GM12865 (cell line): ENCODE measurements around the gene SETD3.

Experiments
- DNase-seq: peaks from one replicate; pipeline ENCODE4 v3.0.0; 2010; ENCODE audit warnings: low read depth
- H3K4me3 ChIP-seq: 2 replicates; pipeline ENCODE4 v1.5.1; 2011; ENCODE audit warnings: mild to moderate bottlenecking, low read depth, low read length, control low read depth
- TF ChIP-seq, protein P1 (sequence below): IDR thresholded peaks from 2 replicates; pipeline ENCODE4 v1.5.1; 2011; ENCODE audit warnings: low read length, control low read depth, low read depth, inconsistent platforms; ENCODE audit not compliant: insufficient read depth; ENCODE audit errors: missing control alignments

SETD3 gene

GRCh38 chr14:99408286-99408970, 72.2 kb downstream of the SETD3 start:
- DNase-seq = no peak
- H3K4me3 ChIP-seq = no peak overlapping the region
- TF ChIP-seq, protein P1, sequence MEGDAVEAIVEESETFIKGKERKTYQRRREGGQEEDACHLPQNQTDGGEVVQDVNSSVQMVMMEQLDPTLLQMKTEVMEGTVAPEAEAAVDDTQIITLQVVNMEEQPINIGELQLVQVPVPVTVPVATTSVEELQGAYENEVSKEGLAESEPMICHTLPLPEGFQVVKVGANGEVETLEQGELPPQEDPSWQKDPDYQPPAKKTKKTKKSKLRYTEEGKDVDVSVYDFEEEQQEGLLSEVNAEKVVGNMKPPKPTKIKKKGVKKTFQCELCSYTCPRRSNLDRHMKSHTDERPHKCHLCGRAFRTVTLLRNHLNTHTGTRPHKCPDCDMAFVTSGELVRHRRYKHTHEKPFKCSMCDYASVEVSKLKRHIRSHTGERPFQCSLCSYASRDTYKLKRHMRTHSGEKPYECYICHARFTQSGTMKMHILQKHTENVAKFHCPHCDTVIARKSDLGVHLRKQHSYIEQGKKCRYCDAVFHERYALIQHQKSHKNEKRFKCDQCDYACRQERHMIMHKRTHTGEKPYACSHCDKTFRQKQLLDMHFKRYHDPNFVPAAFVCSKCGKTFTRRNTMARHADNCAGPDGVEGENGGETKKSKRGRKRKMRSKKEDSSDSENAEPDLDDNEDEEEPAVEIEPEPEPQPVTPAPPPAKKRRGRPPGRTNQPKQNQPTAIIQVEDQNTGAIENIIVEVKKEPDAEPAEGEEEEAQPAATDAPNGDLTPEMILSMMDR = no peak

DNA sequence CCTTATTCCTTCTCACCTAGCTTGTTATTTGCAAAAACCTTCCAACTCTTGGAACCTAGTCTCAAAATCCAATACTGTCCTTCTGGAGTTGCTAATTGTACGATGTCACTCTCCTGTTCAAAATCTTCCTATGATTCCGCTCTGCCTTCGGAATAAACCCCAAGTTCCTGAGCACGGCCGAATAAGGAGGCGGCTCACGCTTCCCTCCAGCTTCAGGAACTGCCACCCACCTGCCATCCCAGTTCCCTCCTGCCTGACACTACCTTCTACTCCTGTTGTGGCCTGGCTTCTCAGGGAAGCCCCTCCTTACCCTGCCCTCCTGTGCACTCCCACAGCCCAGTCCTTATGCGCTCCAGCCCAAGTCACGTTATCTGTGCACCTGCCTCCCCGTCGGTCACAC, 73.2 kb downstream of the SETD3 start:
- DNase-seq = no peak
- TF ChIP-seq, protein P1 = no peak
- H3K4me3 ChIP-seq = no peak overlapping the region

- TF ChIP-seq, protein P1 = no peak
- no peak for DNase-seq
- H3K4me3 ChIP-seq = no peak overlapping the region
Observed at GRCh38 chr14:99402950-99403349, 77.7 kb downstream of the SETD3 start.

DNA sequence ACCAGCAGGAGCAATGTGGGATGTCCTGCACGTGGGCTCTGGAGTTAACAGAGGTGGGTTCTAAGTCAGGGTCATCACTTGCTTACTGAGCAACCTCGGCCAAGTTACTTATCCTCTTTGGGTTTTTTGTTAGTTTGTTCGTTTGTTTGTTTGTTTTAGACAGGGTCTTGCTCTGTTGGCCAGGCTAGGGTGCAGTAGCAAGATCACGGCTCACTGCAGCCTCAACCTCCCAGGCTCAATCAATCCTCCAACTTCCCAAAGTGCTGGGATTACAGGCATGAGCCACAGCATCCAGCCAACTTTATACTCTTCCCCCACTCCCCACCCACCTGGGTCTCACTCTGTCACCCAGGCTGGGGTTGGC, 78.4 kb downstream of the SETD3 start:
- H3K4me3 ChIP-seq = no peak overlapping the region
- no peak for DNase-seq
- TF ChIP-seq, protein P1 = no peak

- H3K4me3 ChIP-seq = no peak overlapping the region
- no peak for DNase-seq
- TF ChIP-seq, protein P1 = no peak
Observed at GRCh38 chr14:99401621-99402284, 78.9 kb downstream of the SETD3 start.

GRCh38 chr14:99401211-99401610, 79.4 kb downstream of the SETD3 start:
- no peak overlapping the region for H3K4me3 ChIP-seq
- TF ChIP-seq, protein P1 = no peak
- DNase-seq = no peak
